M059J (cell line): ENCODE data around the gene CHTF18. TPM values are rescaled to one million over a fixed set of nuclear protein-coding genes. Genes with fewer than 3 reads are reported as not detected.
A peak's percentile ranks its signal among the peaks of the same experiment; 100 is the strongest.

Experiments used
- DNase-seq: peaks from one replicate; pipeline ENCODE4 v3.0.0-alpha.2; 2012; ENCODE audit warnings: low read depth
- total RNA-seq: library from RNA; depleted of rRNA; stranded (reverse); fragments of >200 nt; shearing (Covaris generic); gene quantifications from 2 replicates; pipeline ENCODE4 v1.2.3, GENCODE V29; 2014

The CHTF18 gene
- total RNA-seq, 1 experiment from 2014 or later, result 20.7 TPM

DNA sequence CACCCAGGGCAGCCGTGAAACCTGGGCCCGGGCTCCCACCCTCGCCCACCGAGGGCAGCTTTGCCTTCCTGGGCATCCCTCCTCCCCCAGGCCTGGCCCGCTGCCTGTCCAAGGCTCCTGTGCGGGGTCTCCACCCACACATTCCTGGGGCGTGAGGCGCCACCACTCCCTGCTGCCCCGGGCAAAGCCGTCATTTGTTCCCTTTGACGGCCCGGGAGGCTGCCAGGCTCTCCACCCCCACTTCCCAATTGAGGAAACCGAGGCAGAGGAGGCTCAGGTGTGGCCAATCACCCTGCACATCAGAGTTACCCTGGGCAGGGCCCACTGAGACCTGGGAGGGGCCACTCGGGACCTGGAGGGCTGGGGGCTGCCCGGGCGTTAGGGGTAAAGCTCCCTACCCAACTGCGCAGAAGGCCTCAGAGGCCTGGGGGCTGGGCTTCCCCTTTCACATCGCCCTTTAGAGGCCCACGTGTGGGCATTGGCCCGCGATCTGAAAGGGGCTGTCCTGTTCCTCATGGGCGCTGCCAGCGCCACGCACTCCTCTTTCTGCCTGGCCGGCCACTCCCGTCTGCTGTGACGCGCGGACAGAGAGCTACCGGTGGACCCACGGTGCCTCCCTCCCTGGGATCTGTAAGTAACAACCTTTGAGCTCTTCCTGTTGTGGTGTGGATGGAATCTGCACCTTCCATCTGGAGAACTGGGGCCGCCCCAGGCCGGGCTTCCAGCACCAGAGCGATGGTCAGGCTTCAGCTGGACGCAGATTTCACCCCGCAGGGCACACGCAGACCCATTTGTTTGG lies 27.7 kb upstream of the CHTF18 start, which contains the start of gene MSLN:
TSS of gene MSLN (plus strand) at position 190 of the 799 bp plus-strand sequence. CDS start 1,947 bp downstream, outside the sequence.
- peak; percentile 70 for DNase-seq

DNA sequence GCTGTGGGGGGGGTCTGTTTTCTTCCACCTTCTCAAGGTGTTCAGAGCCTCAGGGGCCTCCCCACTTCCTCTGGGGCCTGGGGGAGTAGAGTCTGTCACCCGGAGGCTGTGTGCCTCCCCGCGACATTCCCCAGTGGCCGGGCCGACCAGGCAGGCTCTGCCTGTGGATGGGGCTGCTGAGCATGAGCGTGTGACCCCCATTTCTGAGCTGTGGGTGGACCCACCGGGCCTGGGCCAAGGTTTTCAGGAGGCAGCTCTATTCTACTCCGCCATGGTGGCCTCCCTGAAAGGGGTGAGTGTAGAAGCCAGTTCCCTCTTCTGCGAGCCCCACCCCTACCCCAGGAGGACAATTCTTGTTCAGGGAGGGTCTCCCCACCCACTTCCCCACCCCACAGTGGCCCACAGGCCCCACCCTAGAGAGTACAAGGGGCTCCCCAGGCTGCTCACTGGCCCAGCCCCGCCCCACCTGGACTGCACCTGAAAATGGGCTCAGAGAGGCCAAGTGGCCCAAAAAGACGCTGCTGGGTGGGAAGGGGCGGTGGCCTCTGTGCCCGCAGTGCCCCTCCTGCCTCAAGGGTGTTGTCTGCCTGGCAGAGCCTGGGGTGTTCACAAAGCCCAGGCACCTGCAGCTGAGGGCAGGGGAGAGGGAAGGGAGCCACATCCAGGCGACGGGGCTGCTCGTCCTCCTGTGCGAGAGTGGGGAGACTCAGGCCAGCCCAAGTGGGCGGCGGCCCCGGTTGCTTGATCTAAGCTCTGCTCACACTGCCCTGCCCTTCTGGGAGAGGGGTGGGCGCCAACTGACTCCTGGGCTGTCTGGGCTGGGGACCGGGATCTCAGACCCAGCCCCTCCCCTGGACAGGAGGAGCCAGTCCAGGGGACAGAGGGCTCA lies 26.6 kb upstream of the CHTF18 start:
- DNase-seq, result no peak

DNA sequence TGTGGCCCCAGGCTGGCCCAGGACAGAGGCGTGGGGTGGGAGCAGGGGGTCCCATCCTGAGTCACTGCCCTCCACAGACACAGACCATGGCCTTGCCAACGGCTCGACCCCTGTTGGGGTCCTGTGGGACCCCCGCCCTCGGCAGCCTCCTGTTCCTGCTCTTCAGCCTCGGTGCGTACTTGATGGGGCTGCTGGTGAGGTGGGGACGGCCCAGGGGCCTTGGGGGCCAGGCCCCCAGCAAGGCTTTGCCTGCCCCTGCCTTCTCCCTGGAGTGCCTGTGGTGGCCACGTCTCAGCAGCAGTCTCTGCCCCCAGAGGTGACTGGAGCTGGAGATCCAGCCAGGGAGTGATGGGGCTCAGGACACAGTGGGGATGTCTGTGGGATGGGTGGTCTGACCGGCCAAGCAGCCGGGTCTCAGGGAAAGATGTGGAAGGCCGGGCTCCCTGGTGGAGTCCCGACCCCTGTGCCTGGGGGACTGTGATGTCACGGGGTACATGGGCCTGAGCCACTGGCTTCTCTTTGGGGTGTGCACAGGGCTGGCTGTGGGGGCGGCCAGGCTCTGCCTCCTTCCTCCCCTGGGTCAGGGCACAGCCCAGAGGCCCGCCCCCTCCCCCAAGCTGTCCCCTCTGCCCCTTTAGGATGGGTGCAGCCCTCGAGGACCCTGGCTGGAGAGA lies 25.7 kb upstream of the CHTF18 start:
- no peak for DNase-seq

DNA sequence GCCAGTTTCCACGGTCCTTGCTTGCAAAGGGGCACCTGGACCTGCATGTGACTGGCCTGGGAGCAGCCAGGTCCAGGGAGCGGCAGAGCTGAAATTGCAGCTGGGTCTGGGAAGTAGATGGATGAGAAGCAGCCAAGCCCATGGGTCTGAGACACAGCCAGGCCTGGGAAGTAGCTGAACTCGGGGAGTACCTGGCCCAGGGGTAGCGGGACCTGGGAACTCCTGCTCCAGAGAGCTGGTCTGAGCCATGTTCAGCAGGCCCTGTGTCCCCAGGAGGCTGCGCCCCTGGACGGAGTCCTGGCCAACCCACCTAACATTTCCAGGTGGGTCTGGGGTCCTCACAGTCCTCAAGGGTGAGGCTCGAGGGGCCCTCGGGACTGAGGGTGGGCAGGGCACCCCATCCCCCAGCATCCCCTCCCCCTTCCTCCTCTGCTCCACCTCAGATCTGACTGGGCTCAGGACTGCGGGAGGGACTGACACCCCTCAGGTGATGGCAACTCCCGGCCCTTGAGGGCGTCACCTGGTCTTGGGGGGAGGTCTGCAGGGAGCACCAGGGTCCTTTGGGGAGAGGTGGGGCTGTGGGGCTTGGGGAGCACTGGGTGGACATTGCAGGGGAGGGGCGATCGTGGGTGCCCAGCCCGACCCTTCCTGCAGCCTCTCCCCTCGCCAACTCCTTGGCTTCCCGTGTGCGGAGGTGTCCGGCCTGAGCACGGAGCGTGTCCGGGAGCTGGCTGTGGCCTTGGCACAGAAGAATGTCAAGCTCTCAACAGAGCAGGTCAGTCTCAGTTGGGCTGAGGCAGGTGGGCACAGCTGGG lies 24.8 kb upstream of the CHTF18 start:
- DNase-seq, result no peak

- DNase-seq, result no peak
Observed at GRCh38 chr16:764184-764750, 24.2 kb upstream of the CHTF18 start.

DNA sequence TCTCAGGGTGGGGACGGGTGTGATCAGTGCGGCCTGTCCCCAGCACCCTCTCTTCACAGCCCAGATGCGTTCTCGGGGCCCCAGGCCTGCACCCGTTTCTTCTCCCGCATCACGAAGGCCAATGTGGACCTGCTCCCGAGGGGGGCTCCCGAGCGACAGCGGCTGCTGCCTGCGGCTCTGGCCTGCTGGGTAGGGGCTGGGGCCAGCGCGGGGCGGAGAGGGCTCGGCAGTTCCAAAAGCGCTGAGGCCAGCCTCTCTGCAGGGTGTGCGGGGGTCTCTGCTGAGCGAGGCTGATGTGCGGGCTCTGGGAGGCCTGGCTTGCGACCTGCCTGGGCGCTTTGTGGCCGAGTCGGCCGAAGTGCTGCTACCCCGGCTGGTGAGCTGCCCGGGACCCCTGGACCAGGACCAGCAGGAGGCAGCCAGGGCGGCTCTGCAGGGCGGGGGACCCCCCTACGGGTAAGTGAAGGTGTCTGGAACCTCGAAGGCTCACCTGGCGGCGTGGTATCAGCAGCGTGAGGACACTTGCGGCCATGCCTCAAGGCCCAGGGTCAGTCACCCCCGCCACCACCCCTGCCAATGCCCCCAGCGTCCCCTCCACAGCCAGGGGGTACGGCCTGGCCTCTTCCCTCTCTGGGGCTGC lies 23.5 kb upstream of the CHTF18 start:
- no peak for DNase-seq

GRCh38 chr16:765488-765865 lies 22.9 kb upstream of the CHTF18 start:
- DNase-seq, result no peak

- no peak for DNase-seq
Observed at GRCh38 chr16:766008-766819, 22.2 kb upstream of the CHTF18 start.

GRCh38 chr16:766820-767640 lies 21.4 kb upstream of the CHTF18 start:
- no peak for DNase-seq

- no peak for DNase-seq
Observed at GRCh38 chr16:767743-768235, 20.6 kb upstream of the CHTF18 start.

DNA sequence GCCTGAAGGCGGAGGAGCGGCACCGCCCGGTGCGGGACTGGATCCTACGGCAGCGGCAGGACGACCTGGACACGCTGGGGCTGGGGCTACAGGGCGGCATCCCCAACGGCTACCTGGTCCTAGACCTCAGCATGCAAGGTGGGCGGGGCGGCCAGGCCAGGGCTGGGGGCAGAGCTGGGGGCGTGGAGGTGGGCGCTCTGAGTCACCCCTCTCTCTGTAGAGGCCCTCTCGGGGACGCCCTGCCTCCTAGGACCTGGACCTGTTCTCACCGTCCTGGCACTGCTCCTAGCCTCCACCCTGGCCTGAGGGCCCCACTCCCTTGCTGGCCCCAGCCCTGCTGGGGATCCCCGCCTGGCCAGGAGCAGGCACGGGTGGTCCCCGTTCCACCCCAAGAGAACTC lies 20.0 kb upstream of the CHTF18 start:
- no peak for DNase-seq

- no peak for DNase-seq
Observed at GRCh38 chr16:769184-769784, 19.1 kb upstream of the CHTF18 start.

DNA sequence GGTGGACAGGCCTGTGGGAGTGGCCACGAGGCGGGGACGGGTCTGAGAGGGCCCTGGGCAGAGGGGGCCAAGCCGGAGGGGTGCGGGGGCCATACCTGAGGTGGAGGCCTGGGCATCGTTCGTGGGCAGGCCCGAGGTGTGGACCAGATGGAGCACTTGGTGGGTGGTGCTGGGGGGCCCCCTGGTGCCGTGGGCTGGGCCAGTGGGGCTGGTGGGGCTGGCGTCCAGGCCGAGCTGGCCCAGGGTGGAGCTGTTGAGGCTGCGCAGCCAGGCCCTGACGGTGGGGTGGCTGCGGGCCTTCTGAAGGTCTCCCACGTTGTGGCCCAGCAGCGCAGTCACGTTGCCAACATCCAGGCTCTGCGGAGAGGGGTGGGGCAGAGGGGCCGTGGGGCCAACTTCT lies 18.5 kb upstream of the CHTF18 start:
- no peak for DNase-seq

DNA sequence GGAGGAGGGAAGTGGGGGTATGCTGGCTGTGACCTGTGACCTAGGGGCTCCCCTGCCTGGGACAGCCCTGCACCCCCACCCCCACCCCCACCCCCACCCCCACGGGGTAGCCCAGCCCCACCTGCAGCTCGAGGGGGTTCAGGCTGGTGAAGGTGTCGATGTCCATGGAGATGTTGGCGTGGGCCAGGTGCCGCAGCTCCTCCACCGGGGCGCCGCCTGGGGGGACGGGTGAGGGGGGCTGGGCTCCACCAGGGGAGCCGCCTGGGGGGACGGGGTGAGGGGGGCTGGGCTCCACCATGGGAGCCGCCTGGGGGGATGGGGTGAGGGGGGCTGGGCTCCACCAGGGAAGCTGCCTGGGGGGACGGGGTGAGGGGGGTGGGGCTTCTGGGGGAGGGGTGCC lies 18.0 kb upstream of the CHTF18 start:
- no peak for DNase-seq

DNA sequence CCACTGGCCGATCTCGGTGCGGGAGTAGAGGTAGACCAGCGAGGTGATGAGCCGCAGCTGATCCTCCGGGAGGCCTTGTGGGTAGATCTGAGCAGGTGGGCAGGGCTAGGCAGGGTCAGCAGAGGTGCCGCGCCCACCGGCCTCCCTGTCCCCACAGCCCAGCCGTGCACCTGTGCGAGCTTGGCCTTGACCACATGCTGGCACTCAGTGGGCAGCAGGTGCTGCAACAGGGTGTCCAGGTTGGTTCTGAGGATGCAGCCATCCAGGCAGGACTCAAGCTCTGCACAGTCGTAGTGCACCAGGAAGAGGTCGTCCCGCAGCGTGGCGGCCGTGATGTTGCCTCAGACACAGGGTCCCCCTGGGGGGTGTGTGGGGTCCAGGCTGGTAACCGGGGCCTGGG lies 15.5 kb upstream of the CHTF18 start:
- no peak for DNase-seq

GRCh38 chr16:774086-775001 lies 14.1 kb upstream of the CHTF18 start:
- no peak for DNase-seq

DNA sequence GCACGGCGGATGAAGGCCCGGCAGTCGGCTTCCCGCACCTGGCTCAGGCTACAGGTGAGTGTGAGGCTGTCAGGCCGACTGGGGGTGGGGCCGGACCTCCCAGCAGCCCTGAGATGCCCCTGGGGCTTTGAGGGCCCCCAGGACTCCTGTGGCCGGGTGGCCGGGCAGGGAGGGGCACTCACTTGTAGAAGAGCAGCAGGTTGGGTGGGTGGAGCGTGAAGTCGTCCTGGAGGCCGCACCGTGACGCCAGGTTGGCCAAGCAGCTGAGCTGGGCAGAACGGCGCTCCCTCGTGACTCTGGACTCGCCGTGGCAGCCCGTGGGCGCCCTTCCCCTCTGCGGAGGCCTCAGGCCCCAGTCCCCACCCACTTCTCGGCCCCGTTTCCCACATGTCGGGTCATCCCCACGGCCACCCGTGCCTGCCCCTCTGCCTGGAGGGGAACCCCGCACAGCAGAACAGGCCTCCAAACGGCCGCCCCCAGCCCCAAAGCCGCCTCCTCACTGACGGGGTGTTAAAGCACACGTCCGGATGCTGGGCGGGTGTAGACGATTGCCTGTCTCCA lies 13.1 kb upstream of the CHTF18 start:
- no peak for DNase-seq
